Smooth muscle cell of the coronary artery (primary cell): ENCODE results near the gene VPS54. TPM values are rescaled to one million over a fixed set of nuclear protein-coding genes. Genes with fewer than 3 reads are reported as not detected.

Experiments
- total RNA-seq: library from RNA; depleted of rRNA; stranded (reverse); fragments of >200 nt; gene quantifications from 2 replicates; pipeline ENCODE4 v1.2.3, GENCODE V29; 2014; ENCODE audit warnings: low replicate concordance

VPS54 gene, protein sequence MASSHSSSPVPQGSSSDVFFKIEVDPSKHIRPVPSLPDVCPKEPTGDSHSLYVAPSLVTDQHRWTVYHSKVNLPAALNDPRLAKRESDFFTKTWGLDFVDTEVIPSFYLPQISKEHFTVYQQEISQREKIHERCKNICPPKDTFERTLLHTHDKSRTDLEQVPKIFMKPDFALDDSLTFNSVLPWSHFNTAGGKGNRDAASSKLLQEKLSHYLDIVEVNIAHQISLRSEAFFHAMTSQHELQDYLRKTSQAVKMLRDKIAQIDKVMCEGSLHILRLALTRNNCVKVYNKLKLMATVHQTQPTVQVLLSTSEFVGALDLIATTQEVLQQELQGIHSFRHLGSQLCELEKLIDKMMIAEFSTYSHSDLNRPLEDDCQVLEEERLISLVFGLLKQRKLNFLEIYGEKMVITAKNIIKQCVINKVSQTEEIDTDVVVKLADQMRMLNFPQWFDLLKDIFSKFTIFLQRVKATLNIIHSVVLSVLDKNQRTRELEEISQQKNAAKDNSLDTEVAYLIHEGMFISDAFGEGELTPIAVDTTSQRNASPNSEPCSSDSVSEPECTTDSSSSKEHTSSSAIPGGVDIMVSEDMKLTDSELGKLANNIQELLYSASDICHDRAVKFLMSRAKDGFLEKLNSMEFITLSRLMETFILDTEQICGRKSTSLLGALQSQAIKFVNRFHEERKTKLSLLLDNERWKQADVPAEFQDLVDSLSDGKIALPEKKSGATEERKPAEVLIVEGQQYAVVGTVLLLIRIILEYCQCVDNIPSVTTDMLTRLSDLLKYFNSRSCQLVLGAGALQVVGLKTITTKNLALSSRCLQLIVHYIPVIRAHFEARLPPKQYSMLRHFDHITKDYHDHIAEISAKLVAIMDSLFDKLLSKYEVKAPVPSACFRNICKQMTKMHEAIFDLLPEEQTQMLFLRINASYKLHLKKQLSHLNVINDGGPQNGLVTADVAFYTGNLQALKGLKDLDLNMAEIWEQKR
- total RNA-seq, result 13.2 and 17.7 TPM in 2 replicates

DNA sequence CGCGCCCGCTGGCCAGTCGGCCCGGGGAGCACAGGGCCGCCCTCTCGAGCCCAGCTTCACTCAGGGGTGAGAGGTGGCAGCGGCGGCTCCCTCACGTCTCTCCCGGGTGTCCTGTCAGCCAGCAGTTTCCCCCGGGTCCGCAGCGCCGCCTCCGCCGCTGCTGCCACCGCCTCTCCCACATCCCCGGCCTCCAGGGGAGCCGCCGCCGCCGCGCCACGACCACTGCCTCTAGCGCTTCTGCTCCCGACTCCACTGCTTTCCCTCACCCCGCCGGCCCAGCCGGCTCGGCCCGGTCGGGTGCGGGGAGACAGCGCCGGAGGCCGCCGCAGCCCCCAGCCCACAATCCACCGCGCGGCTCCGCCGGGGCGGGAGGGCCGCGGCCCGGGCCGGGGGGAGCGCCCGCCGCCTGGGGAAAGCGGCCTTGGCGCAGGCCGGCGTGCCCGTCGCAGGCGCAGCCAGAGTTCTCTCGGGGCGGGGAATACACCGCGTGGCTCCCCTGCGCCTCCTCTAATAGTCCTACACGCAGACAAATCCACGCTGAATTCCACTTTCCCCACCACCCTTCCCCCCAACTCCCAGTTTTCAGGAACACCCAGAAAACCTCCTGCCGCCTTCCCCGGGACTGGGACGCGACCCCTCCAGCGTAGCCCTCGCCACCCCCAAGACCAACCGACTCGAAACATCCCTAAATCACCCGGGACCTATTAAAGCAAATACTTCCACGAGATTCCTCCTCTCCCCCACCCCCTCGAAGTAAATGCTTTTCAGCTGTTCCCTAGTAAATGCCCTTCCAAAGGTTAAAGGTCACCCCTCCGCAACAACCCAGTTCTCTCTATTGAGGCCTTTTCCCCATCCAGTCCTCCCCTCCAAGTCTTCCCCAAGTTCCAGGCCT lies at the start of gene VPS54:
Gene VPS54 (minus strand): TSS at position 346 of the 892 bp plus-strand sequence. CDS start 35,429 bp downstream, outside the sequence.

Other genes with a start within 250 kb of the VPS54 start
- 72.2 and 80.5 TPM in 2 replicates for gene UGP2, start 177.5 kb downstream of the VPS54 start, total RNA-seq
- 6.0 and 30.0 TPM in 2 replicates for gene PELI1, start 125.0 kb upstream of the VPS54 start, total RNA-seq